Fibroblast of villous mesenchyme (primary cell): ENCODE results near the gene ST3GAL5. TPM values are rescaled to one million over a fixed set of nuclear protein-coding genes. Genes with fewer than 3 reads are reported as not detected.

ENCODE experiments used
- DNase-seq: peaks from one replicate; pipeline ENCODE4 v3.0.0-alpha.2; 2010; ENCODE audit warnings: low read depth
- H3K4me3 ChIP-seq: 2 replicates; pipeline ENCODE4 v1.5.1; 2011; ENCODE audit warnings: low read depth, mild to moderate bottlenecking, low read length
- CTCF ChIP-seq: IDR thresholded peaks from 2 replicates; pipeline ENCODE4 v1.5.1; 2012; ENCODE audit warnings: low read depth, mild to moderate bottlenecking, low read length; ENCODE audit not compliant: insufficient read depth
- total RNA-seq: library from RNA; depleted of rRNA; stranded (reverse); fragments of >200 nt; gene quantifications from 2 replicates; pipeline ENCODE4 v1.2.3, GENCODE V29; 2012

ST3GAL5 gene
- total RNA-seq, 1 donor: 27.6 TPM

- no peak for TF ChIP-seq CTCF
- H3K4me3 ChIP-seq: no peak overlapping the region
- DNase-seq: no peak
Measured at GRCh38 chr2:85803704-85804425, 84.9 kb downstream of the ST3GAL5 start.

GRCh38 chr2:85802354-85803103 is 86.3 kb downstream of the ST3GAL5 start:
- TF ChIP-seq CTCF: no peak
- peak; percentile 85 for DNase-seq
- no peak overlapping the region for H3K4me3 ChIP-seq

- no peak for DNase-seq
- TF ChIP-seq CTCF: no peak
- no peak overlapping the region for H3K4me3 ChIP-seq
Measured at GRCh38 chr2:85801871-85802270, 86.9 kb downstream of the ST3GAL5 start.

GRCh38 chr2:85800586-85800985 is 88.2 kb downstream of the ST3GAL5 start:
- no peak overlapping the region for H3K4me3 ChIP-seq
- TF ChIP-seq CTCF: no peak
- no peak for DNase-seq

GRCh38 chr2:85799215-85799956 is 89.4 kb downstream of the ST3GAL5 start:
- DNase-seq: no peak
- no peak overlapping the region for H3K4me3 ChIP-seq
- no peak for TF ChIP-seq CTCF

GRCh38 chr2:85797921-85798320 is 90.9 kb downstream of the ST3GAL5 start:
- peak; percentile 75 for TF ChIP-seq CTCF

More at GRCh38 chr2:85797921-85798320, 90.9 kb downstream of the ST3GAL5 start:
- peak; percentile 76 for DNase-seq
- H3K4me3 ChIP-seq: no peak overlapping the region
